ENCODE results near the gene ARMC7. TPM values are rescaled to one million over a fixed set of nuclear protein-coding genes. Genes with fewer than 3 reads are reported as not detected.

The ARMC7 gene
- total RNA-seq, 2 donors from 2014 or later, result 20.0 to 26.6 TPM

DNA sequence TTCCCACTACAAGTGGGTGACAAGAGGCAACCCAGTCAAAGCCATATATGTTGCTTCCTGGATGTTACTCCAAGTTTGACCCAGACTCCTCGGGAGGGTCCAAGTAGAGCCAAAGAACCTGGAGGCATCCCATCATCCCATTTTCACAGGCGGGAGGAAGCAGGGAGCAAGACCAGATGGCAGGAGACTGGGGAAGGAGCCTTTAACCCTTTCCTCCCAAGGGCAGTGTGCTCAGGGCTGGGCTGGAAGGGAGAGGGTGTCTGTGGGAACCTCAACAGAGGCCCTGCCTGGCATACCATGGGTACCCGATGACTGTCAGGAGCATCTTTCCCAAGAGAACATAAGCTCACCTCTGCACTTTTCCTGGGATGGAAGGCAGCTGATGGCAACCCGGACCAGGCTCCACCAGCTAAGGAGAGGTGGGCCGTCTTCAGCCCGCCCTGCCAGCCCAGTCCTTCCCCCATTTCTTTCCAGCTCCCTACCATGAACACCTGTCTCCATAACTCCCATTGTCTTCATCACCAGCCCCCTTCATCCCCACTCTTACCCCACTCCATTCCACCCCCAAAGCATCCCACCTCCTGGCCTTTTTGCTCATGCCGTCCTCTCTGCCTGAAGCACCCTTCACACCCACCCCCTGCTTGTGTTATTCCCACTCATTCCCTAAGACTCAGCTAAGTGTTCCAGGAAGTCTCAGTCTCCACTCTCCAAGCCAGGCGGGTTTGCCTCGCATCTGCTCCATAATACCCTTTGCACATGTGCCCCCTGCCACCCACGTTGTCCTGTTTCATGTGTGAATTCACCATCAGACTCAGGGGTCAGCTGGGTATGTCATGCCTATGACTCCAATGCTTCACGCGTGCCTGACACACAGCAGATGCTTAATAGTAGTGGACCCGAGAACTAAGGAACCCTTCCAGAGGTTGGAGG, 27.9 kb upstream of the ARMC7 start:
- 89 to 91% methylated on average over 6 to 13 of the region's 13 CpGs for WGBS, 2 experiments (ENCODE audit: insufficient coverage in 1 of 2, insufficient read length in 1 of 2)
- Histone ChIP-seq H3K4me3 (ENCODE audit: low read length) (no peak overlapping the region), H3K36me3 (ENCODE audit: control insufficient read depth, insufficient read depth, low read length) (no peaks in the 10 kb centered on the region), H3K27ac (ENCODE audit: low read depth, low read length) (no peak overlapping the region), H3K27me3 (ENCODE audit: control insufficient read depth, insufficient read depth, low read length, poor library complexity, severe bottlenecking) (no peaks in the 10 kb centered on the region), H3K9ac (ENCODE audit: extremely low read depth, low read length, poor library complexity, severe bottlenecking) (no peak overlapping the region), H3K4me1 (ENCODE audit: control insufficient read depth, insufficient read depth, low read length) (peaks cover 11% of the 10 kb centered on the region), H3K9me3 (ENCODE audit: control insufficient read depth, low read length) (no peaks in the 10 kb centered on the region)
- Mint-ChIP-seq H3K27me3 (ENCODE audit: insufficient read depth) (no peaks in the 10 kb centered on the region), H3K4me1 (peaks cover 33% of the 10 kb centered on the region), H3K9me3 (no peaks in the 10 kb centered on the region), H3K4me3 (no peak overlapping the region), H3K36me3 (ENCODE audit: low read depth) (no peaks in the 10 kb centered on the region), H3K27ac (no peak overlapping the region)
- DNase-seq, result peak; percentile 52
- TF ChIP-seq, protein P1, sequence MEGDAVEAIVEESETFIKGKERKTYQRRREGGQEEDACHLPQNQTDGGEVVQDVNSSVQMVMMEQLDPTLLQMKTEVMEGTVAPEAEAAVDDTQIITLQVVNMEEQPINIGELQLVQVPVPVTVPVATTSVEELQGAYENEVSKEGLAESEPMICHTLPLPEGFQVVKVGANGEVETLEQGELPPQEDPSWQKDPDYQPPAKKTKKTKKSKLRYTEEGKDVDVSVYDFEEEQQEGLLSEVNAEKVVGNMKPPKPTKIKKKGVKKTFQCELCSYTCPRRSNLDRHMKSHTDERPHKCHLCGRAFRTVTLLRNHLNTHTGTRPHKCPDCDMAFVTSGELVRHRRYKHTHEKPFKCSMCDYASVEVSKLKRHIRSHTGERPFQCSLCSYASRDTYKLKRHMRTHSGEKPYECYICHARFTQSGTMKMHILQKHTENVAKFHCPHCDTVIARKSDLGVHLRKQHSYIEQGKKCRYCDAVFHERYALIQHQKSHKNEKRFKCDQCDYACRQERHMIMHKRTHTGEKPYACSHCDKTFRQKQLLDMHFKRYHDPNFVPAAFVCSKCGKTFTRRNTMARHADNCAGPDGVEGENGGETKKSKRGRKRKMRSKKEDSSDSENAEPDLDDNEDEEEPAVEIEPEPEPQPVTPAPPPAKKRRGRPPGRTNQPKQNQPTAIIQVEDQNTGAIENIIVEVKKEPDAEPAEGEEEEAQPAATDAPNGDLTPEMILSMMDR (conservative IDR thresholded peaks at IDR 0.05), result no peak

DNA sequence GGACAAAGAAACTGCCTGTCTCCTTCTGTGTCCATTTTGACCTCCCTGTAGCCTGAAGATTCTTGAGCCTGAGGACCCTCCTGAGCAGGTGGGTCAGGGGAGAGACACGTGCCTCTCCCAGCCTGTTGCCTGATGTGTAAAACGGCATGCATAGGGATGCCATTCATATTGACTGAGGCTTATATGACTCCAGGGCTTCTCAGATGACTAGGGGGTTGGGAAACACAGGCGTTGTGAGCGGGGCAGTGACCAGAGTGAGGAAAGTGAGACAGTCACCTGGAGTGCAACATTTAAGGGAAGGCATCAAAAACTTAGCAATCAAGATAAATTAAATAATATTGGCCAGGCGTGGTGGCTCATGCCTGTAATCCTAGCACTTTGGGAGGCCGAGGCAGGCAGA, 27.1 kb upstream of the ARMC7 start:
- H3K27me3 ChIP-seq (ENCODE audit: control insufficient read depth, insufficient read depth, low read length, poor library complexity, severe bottlenecking), result no peaks in the 10 kb centered on the region
- H3K36me3 Mint-ChIP-seq (ENCODE audit: low read depth), result no peaks in the 10 kb centered on the region
- H3K4me1 ChIP-seq (ENCODE audit: control insufficient read depth, insufficient read depth, low read length), result peaks cover 11% of the 10 kb centered on the region
- H3K4me1 Mint-ChIP-seq, result peaks cover 36% of the 10 kb centered on the region
- no peak overlapping the region for H3K27ac Mint-ChIP-seq
- H3K27me3 Mint-ChIP-seq (ENCODE audit: insufficient read depth), result no peaks in the 10 kb centered on the region
- no peak overlapping the region for H3K9ac ChIP-seq (ENCODE audit: extremely low read depth, low read length, poor library complexity, severe bottlenecking)
- 75 to 77% methylated on average over 5 to 6 of the region's 6 CpGs for WGBS, 2 experiments (ENCODE audit: insufficient coverage in 1 of 2, insufficient read length in 1 of 2)
- no peaks in the 10 kb centered on the region for H3K9me3 Mint-ChIP-seq
- DNase-seq, result peak; percentile 53
- TF ChIP-seq, protein P1 (conservative IDR thresholded peaks at IDR 0.05), result no peak
- H3K36me3 ChIP-seq (ENCODE audit: control insufficient read depth, insufficient read depth, low read length), result no peaks in the 10 kb centered on the region
- no peak overlapping the region for H3K27ac ChIP-seq (ENCODE audit: low read depth, low read length)
- H3K4me3 Mint-ChIP-seq, result no peak overlapping the region
- H3K4me3 ChIP-seq (ENCODE audit: low read length), result no peak overlapping the region
- no peaks in the 10 kb centered on the region for H3K9me3 ChIP-seq (ENCODE audit: control insufficient read depth, low read length)

DNA sequence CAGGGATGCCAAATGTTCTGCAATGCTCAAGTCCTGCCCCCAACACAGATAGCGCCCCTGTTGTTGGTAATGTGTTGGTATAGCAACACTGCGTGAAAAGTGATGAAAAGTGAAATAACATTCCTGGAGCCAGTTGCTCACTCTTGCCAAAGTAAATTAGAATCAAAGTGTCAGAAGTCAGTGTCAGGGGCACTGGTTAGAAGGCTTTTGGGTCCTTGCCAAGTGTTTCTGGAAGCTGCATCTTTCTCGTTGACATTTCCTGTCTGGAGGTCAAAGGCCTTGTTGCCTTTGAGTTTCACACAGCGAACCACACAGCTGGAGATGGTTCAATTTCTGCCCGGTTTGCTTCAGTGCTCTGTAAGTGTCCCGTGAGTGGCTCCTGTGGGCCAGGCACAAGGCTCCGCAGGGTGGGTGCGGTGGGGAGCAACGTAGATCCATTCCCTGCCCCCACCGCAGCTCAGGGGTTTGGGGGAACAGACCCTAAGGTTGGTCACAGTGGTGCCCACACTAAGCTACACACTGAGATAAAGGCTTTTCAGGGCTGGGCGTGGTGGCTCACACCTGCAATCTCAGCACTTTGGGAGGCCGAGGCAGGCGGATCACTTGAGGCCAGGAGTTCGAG, 25.6 kb upstream of the ARMC7 start:
- no peaks in the 10 kb centered on the region for H3K9me3 Mint-ChIP-seq
- Histone ChIP-seq H3K27me3 (ENCODE audit: control insufficient read depth, insufficient read depth, low read length, poor library complexity, severe bottlenecking) (no peaks in the 10 kb centered on the region), H3K36me3 (ENCODE audit: control insufficient read depth, insufficient read depth, low read length) (no peaks in the 10 kb centered on the region), H3K4me3 (ENCODE audit: low read length) (no peak overlapping the region), H3K9ac (ENCODE audit: extremely low read depth, low read length, poor library complexity, severe bottlenecking) (no peak overlapping the region), H3K9me3 (ENCODE audit: control insufficient read depth, low read length) (no peaks in the 10 kb centered on the region), H3K27ac (ENCODE audit: low read depth, low read length) (no peak overlapping the region), H3K4me1 (ENCODE audit: control insufficient read depth, insufficient read depth, low read length) (peaks cover 3% of the 10 kb centered on the region)
- H3K27ac Mint-ChIP-seq, result no peak overlapping the region
- DNase-seq, result peak; percentile 50
- WGBS, 2 experiments (ENCODE audit: insufficient coverage in 1 of 2, insufficient read length in 1 of 2), result 72 to 83% methylated on average over 11 to 14 of the region's 14 CpGs
- TF ChIP-seq, protein P1 (conservative IDR thresholded peaks at IDR 0.05), result no peak
- no peak overlapping the region for H3K4me3 Mint-ChIP-seq
- H3K4me1 Mint-ChIP-seq, result peaks cover 27% of the 10 kb centered on the region
- no peaks in the 10 kb centered on the region for H3K36me3 Mint-ChIP-seq (ENCODE audit: low read depth)
- no peaks in the 10 kb centered on the region for H3K27me3 Mint-ChIP-seq (ENCODE audit: insufficient read depth)
